Stimulated activated CD4-positive, alpha-beta T cell treated with anti-CD3 and anti-CD28 coated beads, Interleukin-1b, Interleukin-23, amount 100 ng/mL, for 48 hours (primary cell): ENCODE results near the gene SEC14L5.
"Not testable (repeated sequence)": the region's sequence is repeated elsewhere in the genome, so short reads cannot be mapped to it uniquely, and the experiment has no call there.

ENCODE experiments used
- DNase-seq: peaks from one replicate; pipeline ENCODE4 v3.0.0-alpha.2; 2020

SEC14L5 gene

DNA sequence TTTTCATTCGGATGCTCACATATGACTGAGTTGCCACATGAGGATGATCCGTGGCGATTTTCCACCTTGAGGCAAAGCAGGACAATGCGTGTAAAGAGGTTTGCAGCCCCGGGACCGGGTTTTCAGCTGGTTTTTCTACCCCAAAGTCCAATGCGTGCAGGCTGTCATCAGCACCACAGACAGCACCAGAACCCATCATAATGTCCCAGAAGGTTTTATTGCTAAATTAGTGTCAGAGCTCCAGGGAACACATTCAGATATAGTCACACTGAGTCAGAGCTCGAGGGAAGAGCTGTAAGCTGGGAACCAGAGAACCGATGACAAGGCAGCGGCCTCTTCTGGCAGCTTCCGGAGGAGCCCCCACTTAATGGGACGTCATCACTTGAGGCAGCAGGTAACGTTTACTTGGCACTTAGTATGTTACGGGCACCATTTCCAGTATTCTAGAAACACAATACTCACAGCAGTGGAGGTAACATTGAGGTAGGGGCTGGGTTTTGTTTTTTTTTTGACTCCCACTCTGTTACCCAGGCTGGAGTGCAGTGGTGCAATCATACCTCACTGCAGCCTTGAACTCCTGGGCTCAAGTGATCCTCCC is 84.5 kb downstream of the SEC14L5 start:
- DNase-seq: no peak

GRCh38 chr16:5044011-5044540 is 85.9 kb downstream of the SEC14L5 start:
- no peak for DNase-seq

- not testable (repeated sequence) for DNase-seq
These were observed 86.5 kb downstream of the SEC14L5 start for GRCh38 chr16:5044581-5044980.

DNA sequence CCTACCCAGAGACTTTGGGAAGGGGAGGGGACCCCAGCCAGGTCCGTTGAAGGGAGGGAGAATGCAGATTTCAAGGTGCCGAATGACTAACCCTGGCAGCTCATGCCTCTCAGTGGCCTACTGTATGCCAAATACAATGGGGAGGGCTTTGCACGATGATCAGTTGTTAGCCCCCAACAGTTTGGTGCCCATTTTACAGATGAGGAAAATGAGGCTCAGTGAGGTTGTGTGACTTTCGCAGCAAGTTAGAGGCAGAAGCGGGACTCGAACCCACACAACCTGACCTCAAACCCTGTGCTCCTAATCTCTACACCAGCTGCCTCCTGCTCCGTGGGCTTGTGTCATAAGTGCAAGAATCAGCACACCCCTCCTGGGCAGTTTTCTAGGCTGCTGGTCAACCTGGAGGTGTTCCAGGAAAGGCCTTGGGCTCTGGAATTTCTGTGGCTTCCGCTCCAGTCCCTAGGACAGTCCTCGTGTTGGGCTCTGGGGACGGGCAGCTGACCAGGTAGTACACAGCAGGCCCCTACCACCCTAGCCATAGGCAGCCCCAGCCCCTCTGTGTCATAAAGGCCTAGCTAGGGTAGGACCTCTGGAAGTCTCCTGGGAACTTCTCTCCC is 87.5 kb downstream of the SEC14L5 start:
- DNase-seq: no peak

DNA sequence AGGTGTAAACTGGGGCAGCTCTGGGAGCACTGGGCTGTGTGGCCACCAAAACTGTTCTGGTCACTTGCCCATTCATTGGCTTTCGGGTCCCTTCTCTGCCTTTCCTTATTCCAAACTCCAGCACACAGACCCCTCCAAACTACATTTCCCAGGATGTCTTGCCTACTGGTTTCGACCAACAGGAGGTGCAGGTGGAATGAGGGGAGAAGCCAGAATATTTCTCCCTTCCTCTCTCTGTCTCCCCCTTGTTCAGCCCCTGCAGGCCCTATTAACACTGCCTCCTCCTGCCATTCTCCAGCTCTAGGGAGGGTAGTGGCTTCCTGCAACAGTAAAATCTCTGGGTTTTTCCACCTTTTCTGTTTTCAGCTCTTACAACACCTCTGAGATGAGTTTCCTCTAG is 88.8 kb downstream of the SEC14L5 start:
- no peak for DNase-seq

DNA sequence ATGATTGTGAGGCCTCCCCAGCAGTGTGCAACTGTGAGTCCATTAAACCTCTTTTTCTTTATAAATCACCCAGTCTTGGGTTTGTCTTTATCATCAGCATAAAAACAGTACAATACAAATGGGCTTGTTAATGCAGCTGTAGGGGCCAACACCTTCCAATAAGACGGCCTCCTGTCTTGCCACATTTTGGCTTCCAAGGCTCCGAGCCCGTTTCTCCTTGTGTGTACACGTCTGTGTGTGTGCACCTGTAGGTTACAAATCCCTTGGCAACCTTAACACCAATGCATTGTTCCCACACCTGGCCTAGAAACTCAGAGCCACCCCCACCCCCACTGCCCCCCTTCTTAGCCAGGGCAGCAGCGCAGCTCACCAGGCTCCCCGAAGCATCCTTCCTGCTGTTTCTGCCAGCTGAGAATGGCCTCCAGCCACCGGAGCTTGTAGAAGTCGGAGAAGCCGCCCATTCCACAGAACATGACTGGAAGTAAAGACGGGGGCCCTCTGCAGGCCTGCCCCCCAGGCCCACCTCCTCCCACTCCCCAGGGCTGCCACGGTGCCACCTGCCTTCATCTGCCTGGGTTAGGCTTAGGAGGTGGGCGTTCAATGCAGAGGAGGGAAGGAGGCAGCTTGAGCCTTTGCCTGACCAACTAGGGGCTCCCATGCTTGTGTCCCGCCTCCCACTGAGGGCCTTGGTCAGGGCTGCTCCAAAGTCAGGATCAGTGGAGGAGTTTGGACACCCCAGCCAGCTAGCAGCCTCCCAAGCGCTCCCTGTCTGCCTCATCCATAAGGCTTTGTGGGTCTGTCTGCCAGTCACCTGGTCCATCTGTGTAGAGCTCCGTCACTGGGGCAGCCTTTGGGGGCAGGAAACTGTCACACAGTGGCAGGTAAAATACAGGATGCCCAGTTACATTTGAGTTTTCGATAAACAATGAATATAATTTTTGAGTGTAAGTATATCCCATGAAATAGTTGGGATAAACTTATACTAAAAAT is 97.0 kb downstream of the SEC14L5 start:
- DNase-seq: no peak

DNA sequence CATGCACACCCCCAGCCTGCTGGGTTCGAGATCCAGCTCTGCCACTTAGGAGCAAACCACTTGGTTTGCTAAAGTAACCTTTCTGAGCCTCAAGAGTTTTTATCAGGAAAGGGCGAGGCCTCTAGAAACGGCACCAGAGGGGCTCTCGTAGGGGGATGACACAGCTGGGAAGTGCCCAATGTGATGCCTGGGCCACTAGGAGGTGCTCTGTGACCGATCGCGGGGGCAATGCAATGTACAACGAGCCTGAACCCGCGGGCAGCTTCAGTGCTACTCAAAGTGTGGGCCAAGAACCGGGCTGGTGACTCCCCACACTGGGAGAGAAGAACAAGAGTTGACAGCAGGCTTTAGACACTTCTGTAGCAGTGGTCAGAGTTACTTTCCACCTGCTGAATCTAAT is 98.2 kb downstream of the SEC14L5 start:
- peak; percentile 49 for DNase-seq

- no peak for DNase-seq
These were observed 100.3 kb downstream of the SEC14L5 start for GRCh38 chr16:5058476-5058875.

DNA sequence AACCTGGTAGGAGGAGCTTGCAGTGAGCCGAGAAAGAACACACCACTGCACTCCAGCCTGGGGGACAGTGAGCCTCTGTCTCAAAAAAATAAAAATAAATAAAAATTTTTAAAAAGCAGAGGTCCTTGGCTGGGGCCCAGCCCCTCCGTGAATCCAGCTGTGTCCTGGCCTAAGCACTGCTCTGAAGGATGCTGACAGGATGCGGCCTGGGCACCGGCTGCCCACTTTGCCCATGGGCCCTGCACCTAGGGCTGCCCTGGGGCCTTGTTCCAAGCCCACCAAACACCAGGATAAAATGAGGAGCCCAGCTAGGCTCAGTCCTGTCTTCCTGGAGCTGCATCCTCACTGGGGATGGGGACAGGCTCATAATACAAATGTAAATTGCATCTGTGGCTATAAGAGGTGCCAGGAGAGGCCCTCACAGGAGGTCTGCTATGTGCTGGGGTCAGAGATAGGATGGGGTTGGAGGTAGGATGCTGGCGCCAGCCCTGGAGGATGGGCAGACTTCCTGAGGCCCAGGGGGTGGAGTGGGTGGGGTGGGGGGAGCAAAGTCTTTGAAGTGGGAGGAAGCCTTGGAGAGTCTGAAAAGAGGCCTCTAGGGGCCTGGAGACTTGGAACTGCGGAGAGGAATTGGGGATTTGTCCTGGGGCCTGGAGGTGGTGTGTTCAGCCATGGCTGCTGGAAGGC is 101.4 kb downstream of the SEC14L5 start:
- no peak for DNase-seq

DNA sequence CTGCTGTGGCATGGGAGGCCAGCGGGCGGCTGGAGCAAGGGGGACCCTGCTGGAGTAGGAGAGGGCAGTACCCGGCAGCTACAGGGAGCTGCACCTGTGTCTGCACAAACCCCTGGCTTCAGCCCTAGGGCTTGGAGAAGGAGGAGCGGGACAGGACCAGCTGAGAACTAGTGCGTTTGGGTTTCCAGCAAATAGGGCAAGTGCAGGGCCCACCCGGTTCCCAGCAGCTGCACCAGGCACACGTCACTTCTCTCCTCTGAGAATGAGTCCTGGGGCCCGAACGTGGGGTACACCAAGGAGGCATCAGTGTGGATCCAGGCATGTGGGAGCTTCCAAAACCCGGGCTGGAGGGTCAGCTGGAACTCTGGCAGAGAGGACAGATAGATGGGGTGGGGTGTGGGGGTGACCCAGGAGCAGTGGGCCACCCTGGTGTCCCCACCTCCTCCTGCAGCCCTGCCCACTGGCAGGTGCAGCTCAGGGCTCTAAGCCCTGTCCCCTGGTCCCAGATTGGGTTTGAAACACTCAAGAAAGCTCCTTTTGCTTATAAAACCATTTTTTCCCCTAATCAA is 102.0 kb downstream of the SEC14L5 start:
- DNase-seq: no peak

DNA sequence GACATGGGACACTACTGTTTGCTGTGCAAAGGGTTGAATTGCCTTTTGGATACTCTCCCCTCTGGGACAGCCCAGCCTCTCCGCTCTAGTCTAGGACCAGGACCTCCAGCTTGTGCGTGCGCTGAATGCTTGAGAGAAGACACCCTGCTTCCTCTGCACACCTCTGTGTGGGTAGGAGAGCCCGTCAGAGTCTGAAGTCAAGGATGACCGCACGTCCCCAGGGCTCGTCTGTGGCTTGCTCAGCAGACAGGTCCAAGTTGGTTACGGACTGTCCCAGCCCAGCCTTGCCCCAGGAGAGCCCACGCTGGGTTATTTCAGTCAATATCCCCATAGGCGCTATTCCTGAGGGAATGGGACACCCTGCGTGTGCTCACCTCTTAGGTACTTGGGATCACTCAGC is 103.9 kb downstream of the SEC14L5 start:
- DNase-seq: no peak

DNA sequence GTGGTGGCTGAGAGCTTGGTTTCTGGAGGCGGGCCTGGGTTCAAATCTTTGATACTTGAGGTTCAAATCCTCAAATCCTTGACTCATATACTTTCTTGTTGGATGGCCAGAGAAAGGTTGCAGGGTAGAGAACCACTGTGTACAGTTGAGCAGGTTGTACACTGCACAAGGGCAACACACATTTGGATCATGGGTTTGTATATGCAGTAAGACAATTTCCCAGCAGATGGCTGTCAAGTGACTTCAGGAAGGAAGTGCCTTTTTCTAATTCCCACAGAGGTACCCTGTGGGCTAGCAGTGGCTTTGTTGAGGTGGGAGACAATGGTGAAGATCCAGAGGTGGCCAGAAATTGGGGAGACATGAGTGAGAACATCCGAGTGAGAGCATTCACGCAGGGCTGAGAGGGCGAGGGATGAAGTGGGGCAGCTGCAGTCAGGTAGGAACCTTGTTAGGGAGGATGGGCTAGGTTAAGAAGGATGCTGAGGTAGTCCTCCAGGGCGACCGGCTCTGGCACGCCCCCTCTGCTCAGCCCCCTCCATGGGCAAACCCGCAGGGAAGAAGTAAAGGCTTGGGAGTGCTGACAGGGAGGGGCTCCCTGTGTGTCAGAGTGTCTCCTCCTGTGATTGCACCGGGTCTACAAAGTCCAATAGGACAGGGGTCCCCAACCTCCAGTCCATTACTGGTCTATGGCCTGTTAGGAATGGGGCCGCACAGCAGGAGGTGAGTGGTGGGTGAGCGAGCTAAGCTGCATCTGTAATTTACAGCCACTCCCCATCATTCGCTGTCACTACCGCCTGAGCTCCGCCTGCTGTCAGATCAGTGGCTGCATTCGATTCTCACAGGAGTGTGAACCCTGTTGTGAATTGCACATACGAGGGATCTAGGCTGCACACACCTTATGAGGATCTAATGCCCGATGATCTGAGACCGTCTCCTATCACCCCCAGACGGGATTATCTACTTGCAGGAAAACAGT is 104.9 kb downstream of the SEC14L5 start:
- DNase-seq: no peak

GRCh38 chr16:5064915-5065314 is 106.8 kb downstream of the SEC14L5 start:
- no peak for DNase-seq

DNA sequence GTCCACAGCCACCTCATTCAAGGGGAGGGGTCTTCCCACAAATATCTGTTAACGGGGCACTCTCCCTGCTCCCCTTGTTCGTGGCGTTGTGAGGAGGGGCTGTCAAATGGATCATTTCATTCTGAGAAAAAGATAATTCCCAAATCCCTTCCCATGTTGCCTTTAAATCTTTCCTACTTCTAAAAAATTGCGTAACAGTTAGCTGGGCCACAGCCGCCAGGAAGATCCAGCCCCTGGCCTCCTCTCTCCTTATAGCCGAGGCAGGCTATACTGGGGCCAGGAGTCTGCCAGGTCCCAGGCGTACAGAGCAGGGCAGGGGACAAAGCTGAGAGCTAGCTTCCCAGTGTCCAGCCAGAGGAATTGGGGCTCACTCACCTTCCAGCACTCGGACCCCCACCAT is 107.2 kb downstream of the SEC14L5 start:
- no peak for DNase-seq

GRCh38 chr16:5065813-5066212 is 107.7 kb downstream of the SEC14L5 start, which contains the start of gene C16orf89:
Gene C16orf89, minus strand, starts transcription at chr16:5065956. Its CDS starts 48 bp downstream, at chr16:5065908.
- DNase-seq: no peak

DNA sequence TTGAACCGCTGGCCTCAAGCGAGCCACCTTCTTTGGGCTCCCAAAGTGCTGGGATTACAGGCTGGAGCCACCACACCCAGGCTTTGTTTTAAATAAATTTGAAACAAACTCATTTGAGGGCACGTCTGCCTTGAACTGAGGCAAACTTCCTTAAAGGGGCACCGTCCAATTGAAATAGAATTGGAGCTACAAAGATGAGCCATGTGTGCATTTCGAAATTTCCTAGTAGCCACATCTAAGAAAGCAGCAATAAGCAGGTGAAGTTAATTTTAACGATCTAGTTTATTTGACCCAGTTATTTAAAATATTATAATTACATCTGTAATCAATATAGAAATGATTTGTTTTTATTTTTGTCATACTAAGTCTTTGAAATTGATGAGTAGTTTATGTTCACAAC is 108.4 kb downstream of the SEC14L5 start:
- no peak for DNase-seq
